GM19452 (cell line): ENCODE measurements around the gene PLPP4.
A peak's percentile ranks its signal among the peaks of the same experiment; 100 is the strongest.

Experiments
- ATAC-seq: cut with Tn5 transposase; IDR thresholded peaks from one replicate; pipeline ENCODE4 v1.9.1; 2021; ENCODE audit not compliant: unreplicated experiment

The PLPP4 gene

GRCh38 chr10:120573355-120573754 lies 116.3 kb downstream of the PLPP4 start:
- ATAC-seq, result no peak

DNA sequence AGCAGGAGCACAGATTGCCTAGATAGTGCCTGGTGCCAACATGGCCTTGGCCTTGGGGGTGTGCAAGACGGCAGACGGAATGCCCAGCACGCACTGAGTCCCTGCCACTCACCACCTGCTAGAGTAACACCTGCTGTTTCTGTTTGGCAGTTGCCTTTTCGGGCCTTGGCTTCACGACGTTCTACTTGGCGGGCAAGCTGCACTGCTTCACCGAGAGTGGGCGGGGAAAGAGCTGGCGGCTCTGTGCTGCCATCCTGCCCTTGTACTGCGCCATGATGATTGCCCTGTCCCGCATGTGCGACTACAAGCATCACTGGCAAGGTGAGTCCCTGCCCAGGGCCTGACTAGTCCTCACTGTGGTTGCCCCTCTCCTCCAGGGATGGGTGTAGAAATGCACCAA lies 118.0 kb downstream of the PLPP4 start:
- no peak for ATAC-seq

GRCh38 chr10:120575411-120575810 lies 118.4 kb downstream of the PLPP4 start:
- ATAC-seq, result no peak

DNA sequence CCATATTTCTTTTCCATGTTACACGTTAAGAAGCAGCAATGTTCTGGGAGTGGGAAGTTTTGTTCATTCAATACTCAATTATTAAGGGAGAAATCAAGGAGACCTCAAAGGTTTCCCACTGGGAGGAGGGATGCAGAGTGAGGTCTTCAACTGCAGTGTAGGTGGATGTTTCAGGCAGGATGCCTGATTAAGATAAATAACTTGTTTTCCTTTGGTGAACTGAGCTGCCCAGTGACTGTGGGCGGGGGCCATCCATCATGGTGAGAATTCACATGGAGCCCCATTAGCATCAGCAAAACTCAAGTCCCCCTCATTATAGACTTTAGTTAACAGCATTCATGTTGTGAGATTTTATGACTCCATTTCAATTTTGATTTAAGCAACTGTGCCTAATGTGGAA lies 121.1 kb downstream of the PLPP4 start:
- no peak for ATAC-seq

- no peak for ATAC-seq
Observed at GRCh38 chr10:120578890-120579289, 121.9 kb downstream of the PLPP4 start.

DNA sequence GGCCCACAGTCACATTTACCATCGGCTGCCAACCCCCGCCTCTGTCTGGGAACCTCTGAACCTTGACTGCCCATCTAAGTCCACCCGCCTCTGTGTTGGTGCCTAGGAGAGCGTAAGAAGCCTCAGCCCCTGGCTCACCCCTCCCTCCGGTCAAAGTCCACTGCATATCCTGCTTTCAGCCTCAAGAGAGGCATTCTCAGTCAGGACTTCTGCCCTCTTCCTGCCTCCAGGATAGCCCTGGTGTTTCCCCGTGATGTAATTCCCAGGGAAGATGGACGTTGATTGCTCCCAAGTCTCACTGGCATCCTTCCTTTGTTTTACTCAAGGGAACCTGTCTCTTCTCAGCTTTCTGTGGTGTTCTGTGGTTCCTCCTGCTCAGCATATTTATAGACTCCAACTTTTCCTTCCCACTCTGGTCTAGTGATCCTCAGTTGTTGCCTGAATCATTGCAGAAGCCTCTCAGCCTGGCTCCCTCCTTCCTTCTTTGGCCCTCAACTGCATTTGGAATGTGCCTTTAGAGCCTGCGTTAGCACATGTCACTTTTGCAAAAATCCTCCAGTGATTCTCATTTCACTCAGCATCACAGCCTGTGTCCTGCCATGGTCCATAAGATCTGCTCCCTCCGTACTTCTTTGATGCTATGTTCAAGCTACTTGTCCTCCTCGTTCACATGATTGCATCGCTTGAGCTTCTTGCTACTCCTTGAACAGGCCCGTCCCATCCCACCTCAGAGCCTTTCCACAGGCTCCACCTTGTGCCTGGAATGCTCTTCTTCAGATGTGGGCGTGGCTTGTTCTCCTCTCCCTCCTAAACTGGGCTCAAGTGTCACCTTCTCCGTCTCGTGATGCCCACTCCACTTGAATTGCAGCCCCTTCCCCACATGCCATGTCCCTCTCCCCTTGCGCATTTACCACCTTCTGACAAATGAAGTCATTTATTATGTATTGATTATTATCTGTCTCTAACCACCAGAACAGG lies 124.2 kb downstream of the PLPP4 start:
- ATAC-seq, result no peak

GRCh38 chr10:120582753-120583152 lies 125.7 kb downstream of the PLPP4 start:
- no peak for ATAC-seq

- no peak for ATAC-seq
Observed at GRCh38 chr10:120583424-120584108, 126.5 kb downstream of the PLPP4 start.

DNA sequence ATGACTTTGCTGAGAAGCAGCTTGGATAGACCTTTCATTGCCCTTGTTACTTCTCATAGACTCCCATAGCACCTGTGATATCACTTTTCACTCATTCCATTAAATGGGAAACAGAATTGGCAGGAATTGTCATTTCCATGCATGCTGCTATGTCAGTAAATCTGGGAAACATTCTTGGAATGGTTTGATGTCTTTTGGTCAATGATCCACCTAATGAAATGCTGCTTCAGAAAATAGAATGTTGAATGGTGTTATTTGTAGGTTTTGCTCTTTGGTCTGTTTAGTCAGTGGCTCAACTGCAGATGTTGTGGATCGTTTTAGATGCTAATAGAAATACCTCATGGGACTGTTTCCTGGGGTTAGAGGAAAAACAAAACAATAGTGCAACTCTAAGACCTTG lies 127.8 kb downstream of the PLPP4 start:
- ATAC-seq, result no peak

GRCh38 chr10:120586471-120586872 lies 129.4 kb downstream of the PLPP4 start:
- no peak for ATAC-seq

DNA sequence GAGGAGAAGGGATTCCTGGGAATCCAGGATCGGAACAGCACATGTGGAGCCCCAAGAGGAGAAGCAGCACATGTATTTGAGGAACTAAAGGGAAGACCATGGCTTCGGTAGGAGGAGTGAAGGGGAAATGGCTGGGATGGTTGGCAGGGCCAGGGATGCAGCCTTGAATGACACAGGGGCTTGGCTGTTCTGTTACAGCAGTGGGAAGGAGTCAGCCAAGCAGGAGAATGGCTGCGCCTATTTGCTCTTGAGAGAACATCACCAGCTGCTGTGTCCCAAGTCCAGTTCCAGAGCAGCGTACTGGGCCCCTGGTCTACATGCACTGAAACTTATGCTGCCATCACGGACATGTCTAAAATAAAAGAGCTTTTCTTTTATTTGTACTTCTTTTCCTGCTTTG lies 130.0 kb downstream of the PLPP4 start:
- no peak for ATAC-seq

GRCh38 chr10:120588311-120588710 lies 131.3 kb downstream of the PLPP4 start:
- no peak for ATAC-seq

DNA sequence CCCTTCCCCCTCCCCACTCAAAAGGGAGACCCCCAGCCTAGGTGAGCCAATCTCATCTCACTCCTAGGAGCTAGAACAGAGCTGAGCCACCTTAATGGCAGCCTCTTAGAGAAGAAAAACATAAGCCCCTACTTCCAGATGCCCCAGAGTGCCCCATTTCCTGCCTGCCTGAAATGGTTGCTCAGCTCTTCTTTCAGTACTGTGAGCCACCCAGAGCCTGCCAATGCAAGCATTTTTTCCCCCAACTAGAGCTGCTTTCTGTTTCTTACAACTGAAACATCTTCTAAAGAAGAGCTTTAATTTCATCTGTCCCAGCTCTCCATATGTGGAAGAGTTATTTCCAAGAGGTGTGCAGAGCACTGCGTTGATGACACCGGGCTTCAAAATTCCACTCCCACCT lies 136.7 kb downstream of the PLPP4 start:
- no peak for ATAC-seq

GRCh38 chr10:120597902-120598301 lies 140.9 kb downstream of the PLPP4 start:
- ATAC-seq, result no peak

GRCh38 chr10:120598386-120598785 lies 141.4 kb downstream of the PLPP4 start:
- ATAC-seq, result no peak

- no peak for ATAC-seq
Observed at GRCh38 chr10:120599200-120599724, 142.2 kb downstream of the PLPP4 start.

DNA sequence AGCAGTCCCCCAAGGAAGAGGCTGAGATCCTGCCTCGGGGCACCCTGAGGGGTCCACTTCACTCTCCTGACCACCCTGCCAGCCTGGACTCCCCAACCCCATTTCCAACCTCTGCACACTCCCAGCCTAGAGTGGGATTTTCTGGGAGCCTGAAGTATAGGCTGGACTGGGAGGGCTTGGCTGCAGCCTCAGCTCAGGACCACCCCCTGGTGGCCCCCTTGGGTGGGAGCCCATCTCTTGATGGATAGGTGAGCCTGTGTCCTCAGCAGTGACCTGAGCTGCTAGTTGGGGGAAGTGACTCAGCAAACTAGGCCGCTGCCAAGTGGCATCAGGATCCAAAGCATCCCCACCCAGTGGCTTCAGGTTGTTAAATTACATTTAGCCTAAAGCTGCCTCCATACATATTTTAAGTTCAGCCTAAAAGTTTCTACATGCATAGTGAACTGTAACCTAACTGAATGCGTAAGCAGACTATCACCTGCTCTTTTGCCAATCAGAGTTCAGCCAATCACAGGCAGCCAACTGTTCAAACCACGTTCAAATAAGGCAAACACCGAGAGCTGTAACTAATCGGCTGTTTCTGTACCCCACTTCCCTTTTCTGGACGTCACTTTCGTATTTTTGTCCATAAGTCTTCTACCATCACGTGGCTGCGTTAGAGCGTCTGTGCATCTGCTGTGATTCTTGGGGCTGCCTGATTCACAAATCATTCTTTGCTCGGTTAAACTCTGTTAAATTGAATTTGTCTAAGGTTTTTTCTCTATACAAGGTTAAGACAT lies 144.0 kb downstream of the PLPP4 start:
- ATAC-seq, result no peak

DNA sequence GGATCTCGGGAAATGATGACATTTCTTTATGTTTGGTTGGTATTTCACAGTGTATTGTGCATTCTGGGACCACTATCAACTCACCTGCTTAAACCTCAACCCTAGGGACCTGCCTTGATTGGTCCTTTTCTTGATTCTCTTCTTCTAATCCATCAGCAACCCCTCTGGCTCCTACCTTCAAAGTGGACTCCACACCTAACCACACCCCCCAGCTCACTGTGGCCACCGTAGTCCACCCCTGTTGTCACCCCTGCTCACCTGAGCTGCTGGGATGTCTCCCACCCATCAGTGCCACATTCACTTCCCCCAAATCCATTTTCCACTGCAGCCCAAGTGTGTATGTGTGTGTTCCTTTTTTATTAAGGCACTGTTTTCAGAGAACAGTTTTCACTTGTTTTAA lies 145.0 kb downstream of the PLPP4 start:
- no peak for ATAC-seq

DNA sequence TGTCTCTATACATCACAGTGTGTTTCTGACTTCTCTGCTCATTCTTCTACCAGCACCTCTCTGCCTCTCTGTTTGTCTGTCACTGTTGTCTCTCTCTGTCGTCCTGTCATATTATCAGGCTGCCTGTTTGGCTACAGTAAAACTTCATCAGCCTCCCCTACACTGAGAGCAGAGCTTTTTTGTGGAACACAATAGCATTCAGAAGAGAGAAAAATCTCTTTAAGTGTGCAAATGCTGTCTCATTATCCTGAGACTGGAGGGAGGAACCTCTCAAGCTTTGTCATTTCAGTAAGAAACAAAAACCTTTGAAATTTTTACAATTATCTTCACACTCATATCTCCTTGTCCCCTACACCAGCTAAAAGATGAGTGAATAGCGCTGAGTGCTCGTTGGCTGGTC lies 148.4 kb downstream of the PLPP4 start:
- ATAC-seq, result no peak

GRCh38 chr10:120606051-120606764 lies 149.2 kb downstream of the PLPP4 start:
- ATAC-seq, result peak; percentile 65
